SK-N-SH treated with all-trans-retinoic acid at 6 μM for 48 hours (cell line): ENCODE data around the gene SMC4.

Experiments
- ATAC-seq: fragments of 200-7000 bp; cut with Tn5 transposase; 3 replicates; pipeline ENCODE4 v1.9.1; 2020; ENCODE audit warnings: mild to moderate bottlenecking, moderate library complexity
- ARNTL ChIP-seq: fragments of 450-650 bp; formaldehyde crosslinking; IDR thresholded peaks from 2 replicates; pipeline ENCODE4 v1.5.0; 2020; ENCODE audit warnings: low read depth, mild to moderate bottlenecking, moderate library complexity, borderline replicate concordance
- BACH2 ChIP-seq: fragments of 250-450 bp; sonication (Bioruptor Pico); IDR thresholded peaks from 2 replicates; pipeline ENCODE4 v1.9.0; 2021; ENCODE audit warnings: mild to moderate bottlenecking, borderline replicate concordance
- CREB5 ChIP-seq: fragments of 250-450 bp; sonication (Bioruptor Pico); IDR thresholded peaks from 2 replicates; pipeline ENCODE4 v1.5.1; 2020; ENCODE audit warnings: low read depth, mild to moderate bottlenecking, moderate library complexity
- CSDC2 ChIP-seq: fragments of 250-450 bp; sonication (Bioruptor Pico); IDR thresholded peaks from 2 replicates; pipeline ENCODE4 v1.5.0; 2020; ENCODE audit warnings: mild to moderate bottlenecking, moderate library complexity
- CSRNP3 ChIP-seq: fragments of 250-450 bp; sonication (Bioruptor Pico); IDR thresholded peaks from 2 replicates; pipeline ENCODE4 v1.5.1; 2021; ENCODE audit warnings: mild to moderate bottlenecking, moderate library complexity
- ESRRG ChIP-seq: fragments of 250-450 bp; sonication (Bioruptor Pico); IDR thresholded peaks from 2 replicates; pipeline ENCODE4 v1.6.1; 2021; ENCODE audit warnings: mild to moderate bottlenecking
- GLIS3 ChIP-seq: fragments of 250-450 bp; sonication (Bioruptor Pico); IDR thresholded peaks from 2 replicates; pipeline ENCODE4 v1.5.0; 2020; ENCODE audit warnings: mild to moderate bottlenecking, moderate library complexity
- ISL1 ChIP-seq: fragments of 250-450 bp; sonication (Bioruptor Pico); IDR thresholded peaks from 2 replicates; pipeline ENCODE4 v2.1.2; 2022; ENCODE audit warnings: mild to moderate bottlenecking, moderate library complexity
- POU6F1 ChIP-seq: fragments of 250-450 bp; sonication (Bioruptor Pico); IDR thresholded peaks from 2 replicates; pipeline ENCODE4 v1.8.0; 2021; ENCODE audit warnings: low read depth, mild to moderate bottlenecking, moderate library complexity, borderline replicate concordance
- RARB ChIP-seq: fragments of 250-450 bp; sonication (Bioruptor Pico); IDR thresholded peaks from 2 replicates; pipeline ENCODE4 v1.8.0; 2021; ENCODE audit warnings: mild to moderate bottlenecking, moderate library complexity
- SNAI2 ChIP-seq: fragments of 250-450 bp; sonication (Bioruptor Pico); IDR thresholded peaks from 2 replicates; pipeline ENCODE4 v1.5.0; 2020; ENCODE audit warnings: mild to moderate bottlenecking, moderate library complexity
- TCF4 ChIP-seq: fragments of 250-450 bp; sonication (Bioruptor Pico); IDR thresholded peaks from 2 replicates; pipeline ENCODE4 v1.8.0; 2021; ENCODE audit warnings: mild to moderate bottlenecking, moderate library complexity, borderline replicate concordance
- TOX ChIP-seq: fragments of 250-450 bp; sonication (Bioruptor Pico); IDR thresholded peaks from 2 replicates; pipeline ENCODE4 v1.8.0; 2021; ENCODE audit warnings: mild to moderate bottlenecking, moderate library complexity, borderline replicate concordance
- TSHZ2 ChIP-seq: fragments of 250-450 bp; sonication (Bioruptor Pico); IDR thresholded peaks from 2 replicates; pipeline ENCODE4 v1.5.0; 2020; ENCODE audit warnings: mild to moderate bottlenecking, moderate library complexity
- ZC3H10 ChIP-seq: fragments of 250-450 bp; sonication (Bioruptor Pico); IDR thresholded peaks from 2 replicates; pipeline ENCODE4 v1.5.1; 2021; ENCODE audit warnings: mild to moderate bottlenecking, moderate library complexity
- ZFP3 ChIP-seq: fragments of 250-450 bp; sonication (Bioruptor Pico); IDR thresholded peaks from 2 replicates; pipeline ENCODE4 v1.5.0; 2020; ENCODE audit warnings: mild to moderate bottlenecking, moderate library complexity
- ZFP30 ChIP-seq: fragments of 450-650 bp; formaldehyde crosslinking; IDR thresholded peaks from 2 replicates; pipeline ENCODE4 v1.5.0; 2022; ENCODE audit warnings: mild to moderate bottlenecking, moderate library complexity
- ZNF70 ChIP-seq: fragments of 450-650 bp; formaldehyde crosslinking; IDR thresholded peaks from 2 replicates; pipeline ENCODE4 v1.5.0; 2020; ENCODE audit warnings: mild to moderate bottlenecking, moderate library complexity
- ZNF8 ChIP-seq: fragments of 450-650 bp; formaldehyde crosslinking; IDR thresholded peaks from 2 replicates; pipeline ENCODE4 v1.5.0; 2020; ENCODE audit warnings: mild to moderate bottlenecking, moderate library complexity

SMC4 gene

GRCh38 chr3:160471892-160472291 lies 72.4 kb downstream of the SMC4 start (continued):
- no peak for TF ChIP-seq SNAI2 (CRISPR knock-in tag)

- no peak for ATAC-seq
- no peak for TF ChIP-seq GLIS3 (CRISPR knock-in tag)
- no peak for TF ChIP-seq TSHZ2 (CRISPR knock-in tag)
- TF ChIP-seq TOX (CRISPR knock-in tag): no peak
- no peak for TF ChIP-seq ZC3H10 (CRISPR knock-in tag)
- TF ChIP-seq ISL1 (CRISPR knock-in tag): no peak
- no peak for TF ChIP-seq ZFP30 (CRISPR knock-in tag)
These were observed 72.9 kb downstream of the SMC4 start for GRCh38 chr3:160472344-160472743.

- no peak for ATAC-seq
- TF ChIP-seq ZFP3 (CRISPR knock-in tag): no peak
- no peak for TF ChIP-seq BACH2 (CRISPR knock-in tag)
- no peak for TF ChIP-seq ZFP30 (CRISPR knock-in tag)
- TF ChIP-seq POU6F1: no peak
- TF ChIP-seq TOX (CRISPR knock-in tag): no peak
- TF ChIP-seq ESRRG (CRISPR knock-in tag): no peak
These were observed 73.8 kb downstream of the SMC4 start for GRCh38 chr3:160473221-160473620.

- TF ChIP-seq ZFP3 (CRISPR knock-in tag): peak; percentile 68; the same call in 1 of the 2 replicates
- TF ChIP-seq CSRNP3 (CRISPR knock-in tag): no peak
- TF ChIP-seq TSHZ2 (CRISPR knock-in tag): peak; percentile 70
- TF ChIP-seq TCF4 (CRISPR knock-in tag): peak; percentile 73
- TF ChIP-seq ISL1 (CRISPR knock-in tag): peak; percentile 72
- no peak for TF ChIP-seq RARB (CRISPR knock-in tag)
- no peak for TF ChIP-seq CREB5 (CRISPR knock-in tag)
- TF ChIP-seq ZNF8 (CRISPR knock-in tag): peak; percentile 56
- TF ChIP-seq ARNTL (CRISPR knock-in tag): no peak
- TF ChIP-seq ZNF70 (CRISPR knock-in tag): peak; percentile 45; the same call in 1 of the 2 replicates
- peak; percentile 75; the same call in 1 of the 2 replicates for TF ChIP-seq CSDC2 (CRISPR knock-in tag)
- peak; percentile 30; the same call in 1 of the 2 replicates for TF ChIP-seq SNAI2 (CRISPR knock-in tag)
- TF ChIP-seq ZFP30 (CRISPR knock-in tag): peak; percentile 46; the same call in 1 of the 2 replicates
- ATAC-seq: peak; percentile 80
These were observed 74.5 kb downstream of the SMC4 start for GRCh38 chr3:160473978-160474377.
